ENCODE measurements around the gene DUSP8.

The DUSP8 gene

GRCh38 chr11:1553808-1554594 is 18.1 kb downstream of the DUSP8 start:
- in situ Hi-C loops (cut with MboI; ENCODE audit: low sequenced_read_pairs, unreplicated experiment), result no loop called here
- no peak for TF ChIP-seq CTCF (IDR thresholded peaks at IDR 0.05; ENCODE audit: borderline replicate concordance, control extremely low read depth, extremely low read depth, insufficient read depth, missing control alignments)
- DNase-seq (ENCODE audit: low spot score), result no peak

GRCh38 chr11:1549338-1550330 is 22.4 kb downstream of the DUSP8 start:
- no peak for DNase-seq (ENCODE audit: low spot score)
- in situ Hi-C loops (cut with MboI; ENCODE audit: low sequenced_read_pairs, unreplicated experiment), result no loop called here
- TF ChIP-seq CTCF (IDR thresholded peaks at IDR 0.05; ENCODE audit: borderline replicate concordance, control extremely low read depth, extremely low read depth, insufficient read depth, missing control alignments), result no peak

- in situ Hi-C loops (cut with MboI; ENCODE audit: low sequenced_read_pairs, unreplicated experiment), result no loop called here
- DNase-seq (ENCODE audit: low spot score), result no peak
- no peak for TF ChIP-seq CTCF (IDR thresholded peaks at IDR 0.05; ENCODE audit: borderline replicate concordance, control extremely low read depth, extremely low read depth, insufficient read depth, missing control alignments)
Observed at GRCh38 chr11:1548221-1549070, 23.6 kb downstream of the DUSP8 start.

GRCh38 chr11:1547467-1548098 is 24.5 kb downstream of the DUSP8 start:
- in situ Hi-C loops (cut with MboI; ENCODE audit: low sequenced_read_pairs, unreplicated experiment), result no loop called here
- TF ChIP-seq CTCF (IDR thresholded peaks at IDR 0.05; ENCODE audit: borderline replicate concordance, control extremely low read depth, extremely low read depth, insufficient read depth, missing control alignments), result no peak
- DNase-seq (ENCODE audit: low spot score), result no peak

- peak; percentile 87 for DNase-seq (ENCODE audit: low spot score)
- in situ Hi-C loops (cut with MboI; ENCODE audit: low sequenced_read_pairs, unreplicated experiment), result no loop called here
- peak; percentile 69 for TF ChIP-seq CTCF (IDR thresholded peaks at IDR 0.05; ENCODE audit: borderline replicate concordance, control extremely low read depth, extremely low read depth, insufficient read depth, missing control alignments)
Observed at GRCh38 chr11:1546536-1547466, 25.3 kb downstream of the DUSP8 start.

Measured in GM13976 (cell line).